Activated naive CD4-positive, alpha-beta T cell (primary cell): ENCODE data around the gene RFXANK.

Source experiments
- DNase-seq, 4 experiments: peaks; one replicate each; lab custom pipeline; 2025; lab: John Stamatoyannopoulos, UW

The RFXANK gene

DNA sequence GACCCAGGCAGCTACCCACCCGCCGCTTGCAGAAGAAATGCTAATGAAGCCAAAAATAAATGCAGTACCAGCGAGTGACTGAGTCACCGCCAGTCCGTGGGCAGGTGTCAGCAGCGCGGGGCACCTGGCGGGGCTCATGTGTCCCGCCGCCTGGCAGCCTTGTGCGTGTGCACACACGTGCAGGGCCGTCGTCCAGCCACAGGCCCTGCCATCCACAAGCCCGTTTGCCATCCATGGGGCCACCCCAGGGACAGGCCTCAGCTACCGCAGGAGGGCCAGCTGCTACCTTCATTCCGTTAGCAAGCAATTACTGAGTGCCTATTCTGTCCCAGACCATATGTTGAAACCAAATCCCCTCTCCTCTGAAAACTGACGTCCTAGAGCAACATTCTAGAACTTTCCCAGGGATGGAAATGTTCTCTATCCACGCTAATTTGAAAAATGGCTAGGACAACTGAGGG lies 40.2 kb downstream of the RFXANK start:
- no peak for DNase-seq

- DNase-seq: no peak
Measured at GRCh38 chr19:19234220-19234816, 42.3 kb downstream of the RFXANK start.

GRCh38 chr19:19236173-19236572 lies 44.1 kb downstream of the RFXANK start:
- no peak for DNase-seq

GRCh38 chr19:19238126-19238894 lies 46.3 kb downstream of the RFXANK start:
- no peak for DNase-seq

DNA sequence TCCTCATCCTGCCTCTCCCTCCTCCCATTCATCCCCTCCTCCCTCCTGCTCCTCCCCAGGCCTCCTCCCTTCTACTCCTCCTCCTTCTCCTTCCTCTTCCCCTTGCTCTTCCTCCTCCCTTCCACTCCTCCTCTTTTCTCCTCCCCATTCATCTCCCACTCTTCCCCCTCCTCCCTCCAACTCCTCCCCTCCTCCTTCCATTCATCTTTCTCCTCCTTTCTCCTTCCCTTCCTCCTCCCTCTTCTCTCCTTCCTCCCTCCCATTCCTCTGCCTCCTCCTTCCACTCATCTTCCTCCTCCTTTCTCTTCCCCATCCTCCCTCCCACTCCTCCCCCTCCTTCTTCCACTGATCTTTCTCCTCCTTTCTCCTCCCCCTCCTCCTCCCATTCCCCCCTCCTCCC lies 47.6 kb downstream of the RFXANK start:
- DNase-seq: no peak

- DNase-seq: no peak
Measured at GRCh38 chr19:19240476-19240875, 48.4 kb downstream of the RFXANK start.

DNA sequence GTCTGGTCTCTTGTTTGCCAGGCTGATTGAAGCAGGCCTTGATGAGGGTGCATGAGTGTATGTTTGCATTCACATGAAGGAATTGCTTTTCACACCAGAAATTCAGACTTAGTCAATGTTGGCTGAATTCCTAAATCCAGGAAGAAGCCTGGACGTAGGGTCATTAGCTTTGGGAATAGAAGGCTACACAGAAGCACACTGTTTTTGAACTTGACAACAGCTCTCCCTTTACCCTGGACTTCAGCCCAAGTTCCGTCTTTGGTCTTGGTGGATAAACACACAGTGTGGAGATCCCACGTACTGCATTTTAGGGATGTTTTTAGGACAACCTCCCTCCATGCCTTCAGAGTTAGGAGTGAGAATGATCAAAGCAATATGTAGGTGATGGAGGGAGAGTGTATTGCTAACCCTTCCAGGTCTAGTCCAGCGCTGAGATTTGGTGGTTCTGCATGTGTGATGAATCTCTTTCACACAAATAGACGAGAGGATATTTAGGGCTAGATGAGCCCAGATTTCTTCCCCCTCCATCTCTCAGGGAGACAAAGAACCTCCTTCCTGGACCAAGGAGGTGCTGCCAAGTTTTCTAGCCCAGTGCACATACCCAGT lies 58.2 kb downstream of the RFXANK start:
- no peak for DNase-seq
